ENCODE results near the gene KCNB1. TPM values are rescaled to one million over a fixed set of nuclear protein-coding genes. Genes with fewer than 3 reads are reported as not detected.
A peak's percentile ranks its signal among the peaks of the same experiment; 100 is the strongest.

The KCNB1 gene
- total RNA-seq, 1 donor from 2014 or later = 2.0 TPM

- H3K4me1 ChIP-seq = no peaks in the 10 kb centered on the region
- H3K36me3 ChIP-seq = no peaks in the 10 kb centered on the region
- intact Hi-C loops (cut with DNase I) = no loop called here
- no peak for DNase-seq (ENCODE audit: extremely low spot score in 2 of 2)
- no peak for TF ChIP-seq POLR2A (IDR thresholded peaks at IDR 0.05)
- no peaks in the 10 kb centered on the region for H3K9me3 ChIP-seq
- no peaks in the 10 kb centered on the region for H3K27me3 ChIP-seq
- H3K27ac ChIP-seq = no peak overlapping the region
- H3K4me3 ChIP-seq = no peak overlapping the region
Observed at GRCh38 chr20:49388744-49389143, 93.7 kb downstream of the KCNB1 start.

DNA sequence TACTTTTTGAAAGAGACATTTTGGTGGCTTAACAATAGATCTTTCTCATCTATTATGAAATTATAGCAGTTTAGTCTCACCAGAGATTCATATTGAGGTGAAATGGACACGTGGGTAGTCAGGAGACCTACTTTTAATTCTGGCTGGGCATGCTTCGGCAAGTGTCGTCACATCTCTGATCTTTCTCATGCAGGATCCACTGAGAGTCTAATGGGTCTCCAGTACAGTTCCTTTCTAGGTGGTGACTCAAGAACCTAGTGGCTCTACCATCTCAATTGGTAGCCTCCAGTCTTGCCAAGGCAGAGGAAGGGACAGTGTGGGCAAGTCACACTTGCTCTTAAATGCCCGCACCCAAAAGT is 94.9 kb downstream of the KCNB1 start:
- Histone ChIP-seq H3K4me1 (no peaks in the 10 kb centered on the region), H3K27ac (no peak overlapping the region), H3K9me3 (no peaks in the 10 kb centered on the region), H3K36me3 (no peaks in the 10 kb centered on the region), H3K27me3 (no peaks in the 10 kb centered on the region), H3K4me3 (no peak overlapping the region)
- DNase-seq (ENCODE audit: extremely low spot score in 2 of 2) = no peak
- intact Hi-C loops (cut with DNase I) = no loop called here
- TF ChIP-seq, protein P1, sequence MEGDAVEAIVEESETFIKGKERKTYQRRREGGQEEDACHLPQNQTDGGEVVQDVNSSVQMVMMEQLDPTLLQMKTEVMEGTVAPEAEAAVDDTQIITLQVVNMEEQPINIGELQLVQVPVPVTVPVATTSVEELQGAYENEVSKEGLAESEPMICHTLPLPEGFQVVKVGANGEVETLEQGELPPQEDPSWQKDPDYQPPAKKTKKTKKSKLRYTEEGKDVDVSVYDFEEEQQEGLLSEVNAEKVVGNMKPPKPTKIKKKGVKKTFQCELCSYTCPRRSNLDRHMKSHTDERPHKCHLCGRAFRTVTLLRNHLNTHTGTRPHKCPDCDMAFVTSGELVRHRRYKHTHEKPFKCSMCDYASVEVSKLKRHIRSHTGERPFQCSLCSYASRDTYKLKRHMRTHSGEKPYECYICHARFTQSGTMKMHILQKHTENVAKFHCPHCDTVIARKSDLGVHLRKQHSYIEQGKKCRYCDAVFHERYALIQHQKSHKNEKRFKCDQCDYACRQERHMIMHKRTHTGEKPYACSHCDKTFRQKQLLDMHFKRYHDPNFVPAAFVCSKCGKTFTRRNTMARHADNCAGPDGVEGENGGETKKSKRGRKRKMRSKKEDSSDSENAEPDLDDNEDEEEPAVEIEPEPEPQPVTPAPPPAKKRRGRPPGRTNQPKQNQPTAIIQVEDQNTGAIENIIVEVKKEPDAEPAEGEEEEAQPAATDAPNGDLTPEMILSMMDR (IDR thresholded peaks at IDR 0.05) = no peak
- TF ChIP-seq POLR2A (IDR thresholded peaks at IDR 0.05) (no peak), POLR2AphosphoS5 (IDR thresholded peaks at IDR 0.05; ENCODE audit: insufficient read depth in 1 of 2, low read depth in 1 of 2) (no peak)

DNA sequence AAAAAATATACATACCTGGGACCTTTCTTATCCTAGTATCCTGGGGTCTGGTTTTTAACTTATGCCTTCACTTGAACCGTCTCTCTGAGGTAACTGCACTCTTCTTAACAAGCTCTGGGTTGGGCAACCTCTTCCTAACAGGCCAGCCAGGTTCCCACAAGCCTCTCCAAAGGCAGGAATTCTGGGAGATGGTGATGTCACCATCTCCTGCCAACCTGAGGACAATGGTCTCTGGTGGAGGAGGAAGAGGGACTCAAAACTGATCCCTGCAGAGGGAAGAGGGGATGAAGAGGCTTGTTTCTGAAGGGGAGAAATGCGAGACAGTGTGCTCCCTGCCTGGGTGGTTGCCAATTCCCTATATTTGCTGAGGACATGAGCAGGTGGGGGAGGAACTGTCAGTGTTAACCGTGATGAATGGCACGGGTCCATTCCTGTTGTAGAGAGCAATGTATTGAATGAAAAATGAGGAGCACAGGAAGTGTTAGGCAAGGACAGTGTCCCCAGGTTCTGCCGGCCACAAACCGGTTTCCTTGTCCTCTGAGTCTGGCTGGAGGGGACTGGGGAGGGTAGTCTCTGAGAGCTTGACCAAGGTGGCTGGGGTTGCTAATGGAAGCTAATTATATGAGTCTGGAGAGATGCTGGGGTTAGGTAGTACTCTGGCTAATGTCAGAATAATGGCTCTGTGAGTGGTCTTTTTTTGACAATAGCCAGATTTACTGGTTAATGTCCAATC is 95.5 kb downstream of the KCNB1 start:
- Histone ChIP-seq H3K4me3 (no peak overlapping the region), H3K9me3 (no peaks in the 10 kb centered on the region), H3K27ac (no peak overlapping the region), H3K27me3 (no peaks in the 10 kb centered on the region), H3K4me1 (peaks cover 1% of the 10 kb centered on the region), H3K36me3 (no peaks in the 10 kb centered on the region)
- TF ChIP-seq POLR2A (IDR thresholded peaks at IDR 0.05) (no peak), POLR2AphosphoS5 (IDR thresholded peaks at IDR 0.05; ENCODE audit: insufficient read depth in 1 of 2, low read depth in 1 of 2) (no peak)
- TF ChIP-seq, protein P1 (IDR thresholded peaks at IDR 0.05) = no peak
- no peak for DNase-seq (ENCODE audit: extremely low spot score in 2 of 2)
- intact Hi-C loops (cut with DNase I) = no loop called here

GRCh38 chr20:49385465-49385864 is 97.0 kb downstream of the KCNB1 start:
- H3K36me3 ChIP-seq = no peaks in the 10 kb centered on the region
- H3K27ac ChIP-seq = no peak overlapping the region
- DNase-seq (ENCODE audit: extremely low spot score in 2 of 2) = no peak
- no peaks in the 10 kb centered on the region for H3K9me3 ChIP-seq
- TF ChIP-seq POLR2AphosphoS5 (IDR thresholded peaks at IDR 0.05; ENCODE audit: insufficient read depth in 1 of 2, low read depth in 1 of 2) (no peak), POLR2A (IDR thresholded peaks at IDR 0.05) (no peak)
- TF ChIP-seq, protein P1 (IDR thresholded peaks at IDR 0.05) = no peak
- peaks cover 17% of the 10 kb centered on the region for H3K4me1 ChIP-seq
- intact Hi-C loops (cut with DNase I) = no loop called here
- no peaks in the 10 kb centered on the region for H3K27me3 ChIP-seq
- no peak overlapping the region for H3K4me3 ChIP-seq

GRCh38 chr20:49384437-49385434 is 97.7 kb downstream of the KCNB1 start:
- Histone ChIP-seq H3K9me3 (no peaks in the 10 kb centered on the region), H3K4me1 (peaks cover 18% of the 10 kb centered on the region), H3K36me3 (no peaks in the 10 kb centered on the region), H3K27ac (no peak overlapping the region), H3K4me3 (no peak overlapping the region), H3K27me3 (no peaks in the 10 kb centered on the region)
- intact Hi-C loops (cut with DNase I) = loop anchor here (5.0 kb wide), 2 partner anchors 37 to 98 kb away; partner anchors contain the start of gene KCNB1
- TF ChIP-seq POLR2AphosphoS5 (IDR thresholded peaks at IDR 0.05; ENCODE audit: insufficient read depth in 1 of 2, low read depth in 1 of 2) (no peak), POLR2A (IDR thresholded peaks at IDR 0.05) (no peak)
- TF ChIP-seq, protein P1 (IDR thresholded peaks at IDR 0.05) = peak in 2 of 3 experiments; percentile 38 to 55
- DNase-seq (ENCODE audit: extremely low spot score in 2 of 2) = no peak
